GM18858 (cell line): ENCODE results near the gene RALGAPA1.
"Not testable (repeated sequence)": the region's sequence is repeated elsewhere in the genome, so short reads cannot be mapped to it uniquely, and the experiment has no call there.

ENCODE experiments used
- ATAC-seq: cut with Tn5 transposase; IDR thresholded peaks from one replicate; pipeline ENCODE4 v1.9.1; 2021; ENCODE audit not compliant: unreplicated experiment

RALGAPA1 gene

GRCh38 chr14:35822501-35822900, 13.4 kb upstream of the RALGAPA1 start:
- ATAC-seq = no peak

- no peak for ATAC-seq
Observed at GRCh38 chr14:35821564-35822411, 12.7 kb upstream of the RALGAPA1 start.

GRCh38 chr14:35819591-35820540, 10.8 kb upstream of the RALGAPA1 start:
- ATAC-seq = no peak

- ATAC-seq = no peak
Observed at GRCh38 chr14:35818346-35819115, 9.4 kb upstream of the RALGAPA1 start.

- ATAC-seq = peak; percentile 61
Observed at GRCh38 chr14:35814371-35815005, 5.4 kb upstream of the RALGAPA1 start.

DNA sequence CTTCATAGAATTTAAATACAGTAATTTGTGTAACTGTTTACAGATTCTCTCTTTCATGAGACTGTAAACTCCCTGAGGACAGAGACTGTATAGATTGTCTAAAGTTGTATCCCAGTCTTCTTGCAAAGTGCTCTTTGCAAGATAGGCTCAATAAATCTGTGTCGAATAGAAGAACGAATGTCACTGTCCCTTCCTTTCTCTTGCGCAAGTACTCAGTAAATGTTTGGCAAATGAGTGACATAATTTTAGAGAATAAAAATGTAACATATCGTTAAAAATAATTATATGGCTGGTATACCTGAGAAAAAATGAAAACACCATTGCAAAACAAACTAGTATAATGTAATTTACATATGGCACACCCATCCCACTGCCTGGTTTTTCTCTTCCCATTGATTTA, 1.9 kb upstream of the RALGAPA1 start:
- ATAC-seq = no peak

DNA sequence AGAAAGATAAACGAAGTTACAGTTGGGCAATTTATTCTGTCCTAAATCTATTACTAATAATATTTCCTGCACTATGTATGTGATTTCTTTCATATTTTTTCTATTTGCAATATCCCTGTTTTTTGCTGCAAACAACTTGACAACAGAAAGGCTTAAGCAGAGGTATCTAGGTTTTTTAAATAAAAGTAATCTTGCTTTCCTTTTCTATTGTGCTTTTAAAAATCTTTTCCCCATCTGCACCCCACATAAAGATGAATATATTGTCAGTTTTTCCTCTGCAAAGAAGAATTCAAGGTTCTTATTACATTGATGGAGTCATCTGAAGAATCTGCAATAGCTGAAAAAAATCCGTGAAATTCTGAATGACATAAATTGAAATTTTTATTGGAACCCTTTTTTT, 502 bp upstream of the RALGAPA1 start:
- ATAC-seq = no peak

GRCh38 chr14:35808076-35808637, 938 bp downstream of the RALGAPA1 start:
- no peak for ATAC-seq

- no peak for ATAC-seq
Observed at GRCh38 chr14:35807131-35807961, 1.7 kb downstream of the RALGAPA1 start.

DNA sequence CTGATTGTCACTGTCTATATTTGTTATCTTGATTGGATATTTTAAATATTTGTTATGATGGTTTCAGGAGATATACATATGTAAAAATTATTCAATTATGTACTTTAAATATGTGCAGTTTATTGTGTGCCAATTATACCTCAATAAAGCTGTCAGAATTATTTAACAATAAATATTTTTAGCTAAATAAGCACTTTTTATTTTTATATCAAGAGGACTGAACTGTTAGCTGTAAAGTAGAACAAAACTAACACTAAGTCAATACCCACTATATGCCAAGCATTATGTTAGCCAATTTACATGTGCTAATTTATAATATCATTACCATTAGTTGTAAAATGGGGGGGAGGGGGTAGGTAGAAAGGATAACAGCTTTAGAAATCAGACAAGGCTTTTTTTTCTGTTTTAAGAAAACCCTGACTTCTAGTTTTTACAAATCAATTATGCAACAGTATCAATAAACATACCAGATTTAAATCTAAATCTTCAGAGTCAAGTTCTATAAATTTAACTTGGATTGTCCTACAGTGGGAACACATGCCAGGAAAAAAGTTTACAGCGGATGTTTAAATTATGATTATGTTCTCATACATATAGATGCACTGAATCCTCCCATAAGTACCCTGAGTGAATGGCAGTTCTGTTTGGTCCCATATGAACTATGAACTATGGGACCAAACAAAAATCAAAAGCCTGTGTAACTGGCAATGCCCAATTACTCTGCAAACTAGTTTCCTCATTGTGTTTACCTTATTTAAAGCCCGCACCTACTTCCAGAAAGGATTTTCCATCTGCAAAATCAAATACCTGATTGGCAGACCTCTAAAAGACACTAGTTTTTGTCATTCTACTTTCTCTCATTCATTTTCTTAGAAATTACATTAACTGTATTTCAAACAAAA, 2.8 kb downstream of the RALGAPA1 start:
- ATAC-seq = no peak

GRCh38 chr14:35797796-35798195, 11.3 kb downstream of the RALGAPA1 start:
- no peak for ATAC-seq

DNA sequence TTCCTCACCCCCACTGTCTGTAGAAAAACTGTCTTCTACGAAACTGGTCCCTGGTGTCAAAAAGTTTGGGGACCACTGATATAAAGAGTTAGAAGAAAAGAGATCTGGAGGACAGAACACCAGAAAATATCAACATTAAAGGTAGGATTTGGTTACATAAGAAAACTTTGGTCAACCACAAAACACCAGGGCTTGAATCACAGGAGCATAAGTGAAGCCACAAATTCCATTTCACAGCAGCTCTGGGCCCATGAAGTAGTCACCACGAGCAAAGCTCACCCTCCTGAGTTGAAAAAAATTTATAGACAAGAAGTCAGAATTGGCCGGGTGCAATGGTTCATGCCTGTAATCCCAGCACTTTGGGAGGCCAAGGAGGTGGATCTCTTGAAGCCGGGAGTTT, 19.4 kb downstream of the RALGAPA1 start:
- ATAC-seq = no peak

DNA sequence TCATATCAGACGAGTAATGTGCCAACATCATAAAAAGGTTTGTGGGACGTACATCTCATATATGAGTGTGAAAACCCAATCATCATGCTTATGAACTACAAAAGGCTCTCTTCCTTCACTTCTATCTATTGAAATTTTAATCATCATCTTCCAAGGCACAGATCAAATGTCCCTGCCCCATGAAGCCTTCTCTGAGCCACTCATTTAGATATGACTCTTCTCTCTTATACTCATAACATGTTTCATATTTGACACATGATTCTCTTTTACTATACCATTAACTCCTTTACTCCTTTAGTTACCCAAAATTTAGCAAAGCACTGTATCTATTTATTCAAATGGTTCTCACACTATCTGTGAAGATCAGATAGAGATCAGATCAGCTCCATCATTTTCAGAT, 22.2 kb downstream of the RALGAPA1 start:
- no peak for ATAC-seq

DNA sequence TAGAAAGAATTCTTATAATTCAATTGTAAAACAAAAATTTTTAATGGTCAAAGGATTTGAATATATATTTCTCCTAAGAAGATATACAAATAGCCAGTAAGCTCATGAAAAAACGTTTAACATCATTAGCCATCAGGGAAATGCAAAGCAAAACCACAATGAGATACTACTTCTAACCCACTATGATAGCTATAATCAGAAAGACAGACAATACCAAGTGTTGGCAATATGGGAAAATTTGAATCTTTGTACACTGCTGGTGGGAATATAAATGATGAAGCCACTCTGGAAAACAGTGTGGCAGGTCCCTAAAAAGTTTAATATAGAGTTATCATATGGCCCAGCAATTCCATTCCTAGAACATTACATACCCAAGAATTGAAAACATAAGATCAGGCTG, 25.4 kb downstream of the RALGAPA1 start:
- no peak for ATAC-seq

DNA sequence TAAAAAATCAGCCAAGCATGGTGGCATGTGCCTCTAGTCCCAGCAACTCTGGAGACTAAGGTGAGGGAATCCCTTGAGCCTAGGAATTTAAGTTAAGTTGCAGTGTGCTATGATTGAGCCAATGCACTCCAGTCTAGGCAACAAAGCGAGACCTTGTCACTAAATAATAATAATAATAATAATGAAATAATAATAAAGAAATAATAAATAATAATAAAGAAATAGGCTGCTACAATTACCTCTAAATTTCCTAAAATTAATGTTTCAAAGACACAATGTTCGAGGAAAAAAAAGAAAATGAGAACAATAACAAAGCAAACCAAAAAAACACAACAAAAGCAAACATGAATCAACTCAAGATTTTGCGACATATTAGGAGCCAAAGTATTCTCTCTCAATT, 29.7 kb downstream of the RALGAPA1 start:
- ATAC-seq = no peak

- ATAC-seq = not testable (repeated sequence)
Observed at GRCh38 chr14:35777550-35777949, 31.5 kb downstream of the RALGAPA1 start.

- ATAC-seq = no peak
Observed at GRCh38 chr14:35776823-35777222, 32.3 kb downstream of the RALGAPA1 start.

DNA sequence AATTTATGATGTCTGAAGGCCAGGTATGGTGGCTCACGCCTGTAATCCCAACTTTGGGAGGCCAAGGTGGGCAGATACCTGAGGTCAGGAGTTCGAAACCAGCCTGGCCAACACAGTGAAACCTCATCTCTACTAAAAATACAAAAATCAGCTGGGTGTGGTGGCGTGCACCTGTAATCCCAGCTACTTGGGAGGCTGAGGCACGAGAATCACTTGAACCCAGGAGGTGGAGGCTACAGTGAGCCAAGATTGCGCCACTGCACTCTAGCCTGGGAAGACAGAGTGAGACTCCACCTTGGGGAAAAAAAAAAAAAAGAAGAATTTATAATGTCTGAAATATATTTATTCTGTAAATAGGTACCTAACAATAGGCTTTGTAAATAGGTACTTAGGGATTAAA, 33.0 kb downstream of the RALGAPA1 start:
- not testable (repeated sequence) for ATAC-seq
